ENCODE results near the gene JMJD8. TPM values are rescaled to one million over a fixed set of nuclear protein-coding genes. Genes with fewer than 3 reads are reported as not detected.

JMJD8 gene
- total RNA-seq, 1 donor from 2014 or later, result 63.4 TPM

- no peak for DNase-seq (ENCODE audit: low spot score)
These were observed 22.0 kb downstream of the JMJD8 start for GRCh38 chr16:662095-662494.

GRCh38 chr16:661184-661821 is 22.8 kb downstream of the JMJD8 start:
- no peak for DNase-seq (ENCODE audit: low spot score)

- peak; percentile 85 for DNase-seq (ENCODE audit: low spot score)
These were observed 23.5 kb downstream of the JMJD8 start for GRCh38 chr16:660459-661183.

GRCh38 chr16:660132-660458 is 24.0 kb downstream of the JMJD8 start:
- no peak for DNase-seq (ENCODE audit: low spot score)

GRCh38 chr16:659618-660017 is 24.5 kb downstream of the JMJD8 start:
- DNase-seq (ENCODE audit: low spot score), result no peak

GRCh38 chr16:658679-659571 is 25.2 kb downstream of the JMJD8 start:
- DNase-seq (ENCODE audit: low spot score), result no peak

GRCh38 chr16:657487-657886 is 26.6 kb downstream of the JMJD8 start:
- no peak for DNase-seq (ENCODE audit: low spot score)

- DNase-seq (ENCODE audit: low spot score), result no peak
These were observed 30.1 kb downstream of the JMJD8 start for GRCh38 chr16:654034-654433.

- no peak for DNase-seq (ENCODE audit: low spot score)
These were observed 31.5 kb downstream of the JMJD8 start for GRCh38 chr16:652454-653305.

- no peak for DNase-seq (ENCODE audit: low spot score)
These were observed 32.3 kb downstream of the JMJD8 start for GRCh38 chr16:651844-652243.

- DNase-seq (ENCODE audit: low spot score), result no peak
These were observed 34.5 kb downstream of the JMJD8 start for GRCh38 chr16:649631-650030.

GRCh38 chr16:648781-649589 is 35.1 kb downstream of the JMJD8 start, which contains the start of gene WDR90:
Gene WDR90, plus strand, starts transcription at chr16:649365. Its CDS starts 52 bp downstream, at chr16:649417.
- DNase-seq (ENCODE audit: low spot score), result peak; percentile 95

- DNase-seq (ENCODE audit: low spot score), result no peak
These were observed 35.9 kb downstream of the JMJD8 start for GRCh38 chr16:648071-648780.

- DNase-seq (ENCODE audit: low spot score), result no peak
These were observed 36.8 kb downstream of the JMJD8 start for GRCh38 chr16:647173-647902.

GRCh38 chr16:646679-647172 is 37.4 kb downstream of the JMJD8 start:
- DNase-seq (ENCODE audit: low spot score), result no peak

GRCh38 chr16:645852-646678 is 38.1 kb downstream of the JMJD8 start:
- DNase-seq (ENCODE audit: low spot score), result no peak

GRCh38 chr16:644556-644955 is 39.6 kb downstream of the JMJD8 start:
- DNase-seq (ENCODE audit: low spot score), result no peak

GRCh38 chr16:643050-643368 is 41.1 kb downstream of the JMJD8 start:
- DNase-seq (ENCODE audit: low spot score), result no peak
